Progenitor cell of endocrine pancreas (in vitro differentiated cells): ENCODE results near the gene CNDP1. TPM values are rescaled to one million over a fixed set of nuclear protein-coding genes. Genes with fewer than 3 reads are reported as not detected.

Experiments used
- DNase-seq: peaks from one replicate; pipeline ENCODE4 v3.0.0; 2021; ENCODE audit warnings: low spot score; ENCODE audit not compliant: unreplicated experiment
- H3K27ac Mint-ChIP-seq: 2 replicates; pipeline ENCODE4 v1.8.0; 2021; ENCODE audit warnings: mild to moderate bottlenecking, moderate library complexity, mixed read lengths
- H3K27me3 Mint-ChIP-seq: 2 replicates; pipeline ENCODE4 v1.8.0; 2021; ENCODE audit warnings: mixed read lengths
- H3K36me3 Mint-ChIP-seq: 2 replicates; pipeline ENCODE4 v1.8.0; 2022; ENCODE audit warnings: mixed read lengths; ENCODE audit not compliant: insufficient read depth
- H3K4me1 Mint-ChIP-seq: 2 replicates; pipeline ENCODE4 v1.8.0; 2021; ENCODE audit warnings: low read depth, mixed read lengths
- H3K4me3 Mint-ChIP-seq: 2 replicates; pipeline ENCODE4 v1.8.0; 2021; ENCODE audit warnings: low read depth, mild to moderate bottlenecking, moderate library complexity, mixed read lengths
- H3K9me3 Mint-ChIP-seq: 2 replicates; pipeline ENCODE4 v1.8.0; 2021; ENCODE audit warnings: low read depth, mixed read lengths
- total RNA-seq: library from RNA; stranded (reverse); gene quantifications from 2 replicates; pipeline ENCODE4 v1.2.1, GENCODE V29; 2021
- TF ChIP-seq, protein P1 (sequence below): fragments of 200-600 bp; sonication (generic); IDR thresholded peaks from one replicate; pipeline ENCODE4 v1.5.0; 2021; ENCODE audit warnings: antibody characterized with exemption, mild to moderate bottlenecking; ENCODE audit not compliant: unreplicated experiment

The CNDP1 gene
- total RNA-seq, 1 donor from 2014 or later, result 0.38 TPM

DNA sequence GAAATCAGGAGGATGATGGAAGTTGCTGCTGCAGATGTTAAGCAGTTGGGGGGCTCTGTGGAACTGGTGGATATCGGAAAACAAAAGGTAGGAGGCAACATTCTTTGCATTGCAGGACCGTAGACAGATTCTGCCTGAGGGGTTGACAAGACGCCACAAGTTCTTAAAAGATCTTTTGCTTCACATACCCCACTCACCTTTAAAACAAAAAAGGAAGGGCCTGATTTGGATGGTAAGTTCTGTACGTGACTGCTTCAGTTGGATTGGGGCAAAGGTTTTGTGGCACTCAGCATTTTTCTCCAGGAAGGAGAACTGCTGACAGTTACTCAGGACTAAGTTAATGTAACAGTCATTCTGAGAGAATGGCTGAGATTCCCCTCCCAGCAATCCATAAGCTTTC is 32.9 kb upstream of the CNDP1 start:
- H3K27me3 Mint-ChIP-seq, result no peaks in the 10 kb centered on the region
- H3K27ac Mint-ChIP-seq, result no peak overlapping the region
- H3K4me1 Mint-ChIP-seq, result peaks cover 26% of the 10 kb centered on the region
- TF ChIP-seq, protein P1, sequence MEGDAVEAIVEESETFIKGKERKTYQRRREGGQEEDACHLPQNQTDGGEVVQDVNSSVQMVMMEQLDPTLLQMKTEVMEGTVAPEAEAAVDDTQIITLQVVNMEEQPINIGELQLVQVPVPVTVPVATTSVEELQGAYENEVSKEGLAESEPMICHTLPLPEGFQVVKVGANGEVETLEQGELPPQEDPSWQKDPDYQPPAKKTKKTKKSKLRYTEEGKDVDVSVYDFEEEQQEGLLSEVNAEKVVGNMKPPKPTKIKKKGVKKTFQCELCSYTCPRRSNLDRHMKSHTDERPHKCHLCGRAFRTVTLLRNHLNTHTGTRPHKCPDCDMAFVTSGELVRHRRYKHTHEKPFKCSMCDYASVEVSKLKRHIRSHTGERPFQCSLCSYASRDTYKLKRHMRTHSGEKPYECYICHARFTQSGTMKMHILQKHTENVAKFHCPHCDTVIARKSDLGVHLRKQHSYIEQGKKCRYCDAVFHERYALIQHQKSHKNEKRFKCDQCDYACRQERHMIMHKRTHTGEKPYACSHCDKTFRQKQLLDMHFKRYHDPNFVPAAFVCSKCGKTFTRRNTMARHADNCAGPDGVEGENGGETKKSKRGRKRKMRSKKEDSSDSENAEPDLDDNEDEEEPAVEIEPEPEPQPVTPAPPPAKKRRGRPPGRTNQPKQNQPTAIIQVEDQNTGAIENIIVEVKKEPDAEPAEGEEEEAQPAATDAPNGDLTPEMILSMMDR, result no peak
- DNase-seq, result no peak
- H3K9me3 Mint-ChIP-seq, result no peaks in the 10 kb centered on the region
- H3K4me3 Mint-ChIP-seq, result no peak overlapping the region
- H3K36me3 Mint-ChIP-seq, result peaks cover 26% of the 10 kb centered on the region

DNA sequence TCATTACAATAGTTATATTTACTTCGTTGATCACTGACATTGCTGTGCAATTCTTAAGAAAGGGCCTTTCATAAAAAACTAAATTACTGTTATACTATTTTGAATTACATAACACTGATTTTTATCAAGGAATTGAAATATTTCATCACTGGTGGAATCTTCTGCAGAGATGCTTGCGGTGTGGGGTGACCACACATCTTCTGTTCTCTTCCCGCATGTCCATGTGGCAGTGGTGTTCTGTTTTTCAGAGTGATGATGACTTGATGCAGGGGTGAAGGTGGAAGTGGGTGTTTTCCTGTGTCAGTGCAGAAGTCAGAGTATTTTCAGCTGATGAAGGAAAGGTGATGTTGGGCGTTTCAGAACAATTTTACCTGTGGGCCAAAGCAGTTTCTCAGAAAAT is 31.2 kb upstream of the CNDP1 start:
- no peak for DNase-seq
- Mint-ChIP-seq H3K36me3 (peaks cover 42% of the 10 kb centered on the region), H3K9me3 (no peaks in the 10 kb centered on the region), H3K4me3 (no peak overlapping the region), H3K4me1 (peaks cover 22% of the 10 kb centered on the region), H3K27me3 (no peaks in the 10 kb centered on the region), H3K27ac (no peak overlapping the region)
- TF ChIP-seq, protein P1, result no peak

DNA sequence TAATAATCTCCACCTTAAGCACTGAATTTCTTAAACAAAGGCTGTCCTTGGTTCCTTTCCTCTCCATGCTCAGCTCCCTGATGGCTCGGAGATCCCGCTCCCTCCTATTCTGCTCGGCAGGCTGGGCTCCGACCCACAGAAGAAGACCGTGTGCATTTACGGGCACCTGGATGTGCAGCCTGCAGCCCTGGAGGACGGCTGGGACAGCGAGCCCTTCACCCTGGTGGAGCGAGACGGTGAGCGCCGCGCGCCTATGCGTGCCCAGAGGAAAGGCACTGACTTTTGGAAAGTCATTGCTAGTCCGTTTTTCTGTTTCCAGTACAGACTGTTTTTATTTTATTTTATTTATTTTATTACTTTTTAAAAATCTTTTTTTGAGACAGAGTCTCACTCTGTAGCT is 28.5 kb upstream of the CNDP1 start:
- Mint-ChIP-seq H3K27me3 (no peaks in the 10 kb centered on the region), H3K36me3 (peaks cover 45% of the 10 kb centered on the region), H3K4me1 (peaks cover 20% of the 10 kb centered on the region), H3K4me3 (no peak overlapping the region), H3K9me3 (no peaks in the 10 kb centered on the region), H3K27ac (no peak overlapping the region)
- DNase-seq, result no peak
- TF ChIP-seq, protein P1, result no peak

DNA sequence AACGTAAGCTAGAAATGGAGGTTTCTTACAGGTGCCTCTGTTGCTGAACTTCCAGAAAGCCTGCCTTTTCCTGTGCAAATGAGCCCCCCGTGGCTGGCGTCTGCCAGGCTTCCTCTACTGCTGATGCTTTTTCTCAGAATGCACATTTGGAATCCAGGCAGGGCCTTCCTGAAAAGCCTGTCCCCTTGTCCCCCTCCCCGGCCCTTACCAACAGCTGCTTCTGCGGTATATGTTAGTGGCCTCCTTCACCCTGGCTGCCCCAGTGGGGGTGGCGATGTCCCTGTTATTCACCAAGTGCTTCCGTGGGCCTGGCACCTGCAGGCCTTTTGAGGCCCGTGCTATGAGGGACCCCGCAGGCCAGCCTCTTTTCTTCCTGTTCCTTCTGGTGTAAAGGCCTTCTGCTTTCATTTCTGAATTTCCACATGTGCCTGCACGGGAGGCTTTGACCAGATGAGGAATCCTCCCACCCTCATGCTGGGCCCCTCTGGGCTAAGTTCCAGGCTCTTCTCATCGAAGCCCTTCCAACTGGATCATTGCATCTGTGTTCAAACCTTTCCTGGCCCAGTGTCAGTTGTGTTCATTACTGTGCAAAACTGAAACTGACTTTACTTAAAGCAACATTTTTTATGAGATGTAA is 27.7 kb upstream of the CNDP1 start:
- H3K4me3 Mint-ChIP-seq, result no peak overlapping the region

DNA sequence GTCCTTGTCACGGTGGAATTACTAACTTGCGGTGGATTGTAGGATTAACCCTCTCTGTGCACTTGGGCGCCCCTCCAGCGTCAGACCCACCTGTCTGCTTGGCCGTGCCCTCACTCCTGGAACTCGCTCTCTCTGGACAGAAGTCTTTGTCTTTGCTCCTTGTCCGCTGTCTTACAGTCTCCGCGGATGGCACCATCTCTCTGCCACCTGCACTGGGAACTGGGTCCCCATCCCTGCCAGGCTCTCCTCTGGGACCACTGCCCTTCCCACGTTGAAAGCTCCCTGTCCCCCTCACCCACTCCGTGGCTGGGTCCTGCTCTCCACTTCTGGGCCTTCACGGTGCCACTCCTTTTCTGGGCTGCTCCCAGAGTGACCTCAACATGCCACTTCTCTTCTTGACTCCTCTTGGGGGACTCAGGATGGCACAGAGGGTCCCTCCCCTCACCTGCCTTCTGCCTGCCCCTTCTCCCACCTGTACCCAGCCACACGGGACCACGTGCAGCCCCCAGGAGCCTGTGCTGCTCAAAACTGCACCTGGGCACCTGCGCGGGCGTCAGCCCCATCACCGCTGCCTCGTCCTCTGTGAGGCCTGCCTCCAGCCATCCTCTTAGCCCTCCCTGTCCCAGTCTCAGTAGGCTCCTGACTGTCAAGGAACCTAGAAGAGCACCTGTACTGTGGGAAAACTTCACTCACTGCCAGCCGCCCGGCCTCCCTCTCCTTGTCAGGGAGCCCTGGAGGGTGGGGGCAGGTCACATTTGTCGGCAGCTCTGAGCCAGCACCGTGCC is 27.0 kb upstream of the CNDP1 start:
- DNase-seq, result no peak
- TF ChIP-seq, protein P1, result no peak
- H3K36me3 Mint-ChIP-seq, result peaks cover 40% of the 10 kb centered on the region
- no peaks in the 10 kb centered on the region for H3K27me3 Mint-ChIP-seq
- peaks cover 21% of the 10 kb centered on the region for H3K4me1 Mint-ChIP-seq
- no peak overlapping the region for H3K4me3 Mint-ChIP-seq
- H3K27ac Mint-ChIP-seq, result peak overlapping the region; percentile 63
- no peaks in the 10 kb centered on the region for H3K9me3 Mint-ChIP-seq

More for the DNA sequence above, 27.7 kb upstream of the CNDP1 start:
- TF ChIP-seq, protein P1, result no peak
- Mint-ChIP-seq H3K9me3 (no peaks in the 10 kb centered on the region), H3K36me3 (peaks cover 41% of the 10 kb centered on the region), H3K4me1 (peaks cover 20% of the 10 kb centered on the region), H3K27me3 (no peaks in the 10 kb centered on the region), H3K27ac (no peak overlapping the region)
- no peak for DNase-seq
